Suprapubic skin (tissue), 4 donors: ENCODE data around the gene SLC16A1. TPM values are rescaled to one million over a fixed set of nuclear protein-coding genes. Genes with fewer than 3 reads are reported as not detected.
"Not testable (repeated sequence)": the region's sequence is repeated elsewhere in the genome, so short reads cannot be mapped to it uniquely, and the experiment has no call there.

Experiments
- DNase-seq, 2 donors: peaks; one replicate each; pipeline ENCODE4 v3.0.0-alpha.2; 2019; ENCODE audit warnings: low spot score in 2 of 2
- H3K27ac ChIP-seq: fragments of 200-600 bp; sonication (generic); one replicate; pipeline ENCODE4 v1.5.1; 2019
- H3K27me3 ChIP-seq: fragments of 200-600 bp; sonication (generic); one replicate; pipeline ENCODE4 v1.5.1; 2019
- H3K36me3 ChIP-seq: fragments of 200-600 bp; sonication (generic); one replicate; pipeline ENCODE4 v1.5.1; 2019
- H3K4me1 ChIP-seq: fragments of 200-600 bp; sonication (generic); one replicate; pipeline ENCODE4 v1.5.1; 2019
- H3K4me3 ChIP-seq: fragments of 200-600 bp; sonication (generic); one replicate; pipeline ENCODE4 v1.5.1; 2019; ENCODE audit warnings: mild to moderate bottlenecking
- H3K9me3 ChIP-seq: fragments of 200-600 bp; sonication (generic); one replicate; pipeline ENCODE4 v1.5.1; 2019
- CTCF ChIP-seq, 2 donors: fragments of 200-600 bp in 1 of 2; fragments of 450-650 bp in 1 of 2; sonication (generic) in 1 of 2; IDR thresholded peaks; one replicate each; pipeline ENCODE4 v1.5.1; 2016 to 2019; ENCODE audit warnings: antibody characterized with exemption in 2 of 2, mild to moderate bottlenecking in 1 of 2, moderate library complexity in 1 of 2
- EP300 ChIP-seq: sonication (generic); formaldehyde crosslinking; IDR thresholded peaks from one replicate; pipeline ENCODE4 v1.6.1; 2017; ENCODE audit warnings: antibody characterized with exemption
- POLR2A ChIP-seq, 2 donors: fragments of 450-650 bp; IDR thresholded peaks; one replicate each; pipeline ENCODE4 v1.6.1; 2017; ENCODE audit warnings: antibody characterized with exemption in 2 of 2, mild to moderate bottlenecking in 2 of 2, moderate library complexity in 2 of 2
- POLR2AphosphoS5 ChIP-seq, 3 donors: sonication (generic); formaldehyde crosslinking; IDR thresholded peaks; one replicate each; pipeline ENCODE4 v1.6.1; 2017; ENCODE audit warnings: antibody characterized with exemption in 3 of 3
- WGBS: methylation state at CpG from one replicate; pipeline ENCODE4 v1.1.5; 2018; 5-methylcytosine and 5-hydroxymethylcytosine counted together
- total RNA-seq, 4 donors: library from RNA; depleted of rRNA; stranded (reverse); fragments of >200 nt; gene quantifications; one replicate each; pipeline ENCODE4 v1.1.0, GENCODE V29; 2016

SLC16A1 gene
- total RNA-seq, 4 donors from 2014 or later: 17.0 to 37.2 (median 21.9) TPM

DNA sequence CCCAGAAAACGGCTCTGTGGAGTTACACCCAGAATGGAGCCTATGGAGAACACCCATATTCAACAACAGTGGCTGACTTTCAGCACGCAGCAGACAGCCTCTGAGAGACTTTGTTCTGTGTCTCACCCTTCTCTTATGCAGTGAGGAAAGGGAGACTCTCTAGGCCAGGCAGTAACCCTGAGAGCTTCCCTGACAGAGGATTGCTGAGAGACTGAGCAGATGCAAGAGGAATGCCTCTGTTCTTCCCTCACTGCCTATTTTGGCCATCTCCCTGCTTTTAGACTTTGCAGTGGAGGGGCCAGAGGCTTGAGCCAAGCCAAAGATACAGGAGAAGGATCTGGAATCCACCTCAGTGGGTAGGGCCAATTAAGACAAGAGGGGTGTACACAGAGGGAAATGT lies 41.8 kb upstream of the SLC16A1 start:
- Histone ChIP-seq H3K9me3 (no peaks in the 10 kb centered on the region), H3K36me3 (no peaks in the 10 kb centered on the region), H3K4me3 (no peak overlapping the region), H3K27ac (no peak overlapping the region), H3K4me1 (peaks cover 2% of the 10 kb centered on the region), H3K27me3 (no peaks in the 10 kb centered on the region)
- TF ChIP-seq EP300: no peak
- TF ChIP-seq POLR2AphosphoS5 (IDR thresholded peaks at IDR 0.05): no peak
- TF ChIP-seq POLR2A (IDR thresholded peaks at IDR 0.05): no peak
- no peak for TF ChIP-seq CTCF (IDR thresholded peaks at IDR 0.05)
- WGBS: 81% methylated on average over 2 of the region's 2 CpGs
- no peak for DNase-seq

GRCh38 chr1:112995890-112996289 lies 39.9 kb upstream of the SLC16A1 start:
- 73% methylated on average over 2 of the region's 2 CpGs for WGBS
- Histone ChIP-seq H3K9me3 (no peaks in the 10 kb centered on the region), H3K4me1 (peaks cover 2% of the 10 kb centered on the region), H3K27ac (no peak overlapping the region), H3K36me3 (no peaks in the 10 kb centered on the region), H3K4me3 (no peak overlapping the region), H3K27me3 (no peaks in the 10 kb centered on the region)
- no peak for DNase-seq
- TF ChIP-seq CTCF (IDR thresholded peaks at IDR 0.05) (no peak), EP300 (no peak), POLR2AphosphoS5 (IDR thresholded peaks at IDR 0.05) (no peak), POLR2A (IDR thresholded peaks at IDR 0.05) (no peak)

- not testable (repeated sequence) for H3K27me3 ChIP-seq, DNase-seq, H3K4me3 ChIP-seq, H3K9me3 ChIP-seq, H3K27ac ChIP-seq, H3K4me1 ChIP-seq, H3K36me3 ChIP-seq
- 96% methylated on average over 9 of the region's 9 CpGs for WGBS
Measured at GRCh38 chr1:112995021-112995420, 39.0 kb upstream of the SLC16A1 start.

- no peak overlapping the region for H3K27ac ChIP-seq
- H3K36me3 ChIP-seq: no peaks in the 10 kb centered on the region
- no peak for DNase-seq
- WGBS: 91% methylated on average over 1 of the region's 1 CpG
- no peak for TF ChIP-seq POLR2AphosphoS5 (IDR thresholded peaks at IDR 0.05)
- TF ChIP-seq EP300: no peak
- TF ChIP-seq POLR2A (IDR thresholded peaks at IDR 0.05): no peak
- TF ChIP-seq CTCF (IDR thresholded peaks at IDR 0.05): no peak
- no peak overlapping the region for H3K4me3 ChIP-seq
- no peaks in the 10 kb centered on the region for H3K9me3 ChIP-seq
- H3K27me3 ChIP-seq: no peaks in the 10 kb centered on the region
- H3K4me1 ChIP-seq: no peaks in the 10 kb centered on the region
Measured at GRCh38 chr1:112992780-112993179, 36.8 kb upstream of the SLC16A1 start.

DNA sequence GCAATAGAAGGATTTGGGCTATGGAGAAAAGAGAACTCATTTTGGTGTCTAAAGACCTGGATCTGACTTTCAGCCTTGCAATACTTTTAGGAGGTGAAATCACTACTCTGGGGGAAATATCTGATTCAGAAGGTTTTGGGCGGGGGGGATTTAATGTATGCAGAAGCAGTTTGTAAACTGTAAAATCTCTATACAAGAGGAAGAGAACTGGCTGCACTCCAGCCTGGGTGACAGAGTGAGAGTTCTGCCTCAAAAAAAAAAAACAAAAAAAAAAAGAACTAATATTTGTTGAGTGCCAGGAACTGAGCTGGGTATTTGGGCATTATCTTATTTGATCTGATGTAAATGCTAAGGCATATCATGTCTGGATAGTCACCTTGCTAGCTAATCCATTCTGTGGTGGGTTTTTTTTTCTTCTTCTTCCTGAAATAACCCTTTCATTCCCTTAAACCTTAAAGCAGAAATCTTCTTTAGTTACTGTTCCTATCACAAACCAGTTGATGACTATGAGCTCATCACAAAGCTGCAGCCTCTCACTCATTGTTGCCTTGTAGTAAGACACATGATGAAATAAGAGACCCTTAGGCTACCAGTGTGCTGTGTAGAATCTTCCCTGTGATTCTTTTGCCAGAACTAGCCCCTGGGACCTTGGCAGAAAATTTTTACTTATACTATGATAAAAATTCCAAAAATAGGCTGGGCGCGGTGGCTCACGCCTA lies 35.6 kb upstream of the SLC16A1 start:
- H3K4me3 ChIP-seq: no peak overlapping the region
- H3K36me3 ChIP-seq: no peaks in the 10 kb centered on the region
- no peaks in the 10 kb centered on the region for H3K27me3 ChIP-seq
- no peak for TF ChIP-seq POLR2AphosphoS5 (IDR thresholded peaks at IDR 0.05)
- TF ChIP-seq EP300: no peak
- no peak for TF ChIP-seq CTCF (IDR thresholded peaks at IDR 0.05)
- no peaks in the 10 kb centered on the region for H3K9me3 ChIP-seq
- H3K27ac ChIP-seq: no peak overlapping the region
- no peak for DNase-seq
- WGBS: 91% methylated on average over 4 of the region's 4 CpGs
- no peaks in the 10 kb centered on the region for H3K4me1 ChIP-seq

GRCh38 chr1:112990271-112990670 lies 34.3 kb upstream of the SLC16A1 start:
- TF ChIP-seq POLR2A (IDR thresholded peaks at IDR 0.05) (no peak), EP300 (no peak), CTCF (IDR thresholded peaks at IDR 0.05) (no peak), POLR2AphosphoS5 (IDR thresholded peaks at IDR 0.05) (no peak)
- H3K4me1 ChIP-seq: no peaks in the 10 kb centered on the region

More at GRCh38 chr1:112990271-112990670, 34.3 kb upstream of the SLC16A1 start:
- DNase-seq: no peak
- Histone ChIP-seq H3K36me3 (no peaks in the 10 kb centered on the region), H3K27ac (no peak overlapping the region), H3K9me3 (no peaks in the 10 kb centered on the region), H3K4me3 (no peak overlapping the region), H3K27me3 (no peaks in the 10 kb centered on the region)
- WGBS: 62% methylated on average over 7 of the region's 7 CpGs
